ENCODE data around the gene ZFHX2.

ZFHX2 gene

GRCh38 chr14:23483236-23483854, 68.2 kb downstream of the ZFHX2 start:
- H3K27me3 ChIP-seq (ENCODE audit: insufficient read depth, low read depth, severe bottlenecking) = no peaks in the 10 kb centered on the region
- H3K27ac ChIP-seq = peak overlapping the region; percentile 36
- TF ChIP-seq CTCF (IDR thresholded peaks at IDR 0.05; ENCODE audit: low read depth, low read length) = peak; percentile 97
- H3K36me3 ChIP-seq = peaks cover 3% of the 10 kb centered on the region; the same call in 1 of the 2 replicates
- H3K4me3 ChIP-seq (ENCODE audit: low read depth, low read length) = no peak overlapping the region
- DNase-seq = peak; percentile 85
- H3K9me3 ChIP-seq (ENCODE audit: severe bottlenecking) = no peaks in the 10 kb centered on the region

GRCh38 chr14:23482823-23483148, 68.8 kb downstream of the ZFHX2 start:
- Histone ChIP-seq H3K9me3 (ENCODE audit: severe bottlenecking) (no peaks in the 10 kb centered on the region), H3K27ac (peak overlapping the region; percentile 36), H3K36me3 (peaks cover 6% of the 10 kb centered on the region), H3K27me3 (ENCODE audit: insufficient read depth, low read depth, severe bottlenecking) (no peaks in the 10 kb centered on the region), H3K4me3 (ENCODE audit: low read depth, low read length) (no peak overlapping the region)
- no peak for DNase-seq
- no peak for TF ChIP-seq CTCF (IDR thresholded peaks at IDR 0.05; ENCODE audit: low read depth, low read length)

- Histone ChIP-seq H3K36me3 (peaks cover 12% of the 10 kb centered on the region), H3K9me3 (ENCODE audit: severe bottlenecking) (no peaks in the 10 kb centered on the region), H3K27ac (peak overlapping the region; percentile 36), H3K4me3 (ENCODE audit: low read depth, low read length) (no peak overlapping the region), H3K27me3 (ENCODE audit: insufficient read depth, low read depth, severe bottlenecking) (no peaks in the 10 kb centered on the region)
- DNase-seq = no peak
- peak; percentile 55; the same call in 1 of the 2 replicates for TF ChIP-seq CTCF (IDR thresholded peaks at IDR 0.05; ENCODE audit: low read depth, low read length)
Measured at GRCh38 chr14:23481979-23482822, 69.4 kb downstream of the ZFHX2 start.

- no peak for DNase-seq
- no peaks in the 10 kb centered on the region for H3K27me3 ChIP-seq (ENCODE audit: insufficient read depth, low read depth, severe bottlenecking)
- H3K4me3 ChIP-seq (ENCODE audit: low read depth, low read length) = no peak overlapping the region
- no peaks in the 10 kb centered on the region for H3K9me3 ChIP-seq (ENCODE audit: severe bottlenecking)
- no peak for TF ChIP-seq CTCF (IDR thresholded peaks at IDR 0.05; ENCODE audit: low read depth, low read length)
- H3K36me3 ChIP-seq = peaks cover 19% of the 10 kb centered on the region
- H3K27ac ChIP-seq = no peak overlapping the region
Measured at GRCh38 chr14:23481362-23481970, 70.1 kb downstream of the ZFHX2 start.

GRCh38 chr14:23478109-23478759, 73.3 kb downstream of the ZFHX2 start:
- Histone ChIP-seq H3K27me3 (ENCODE audit: insufficient read depth, low read depth, severe bottlenecking) (no peaks in the 10 kb centered on the region), H3K9me3 (ENCODE audit: severe bottlenecking) (no peaks in the 10 kb centered on the region), H3K4me3 (ENCODE audit: low read depth, low read length) (no peak overlapping the region), H3K27ac (no peak overlapping the region), H3K36me3 (peaks cover 49% of the 10 kb centered on the region)
- peak; percentile 41 for TF ChIP-seq CTCF (IDR thresholded peaks at IDR 0.05; ENCODE audit: low read depth, low read length)
- DNase-seq = peak; percentile 47
